ENCODE measurements around the gene EXOC3.
"Not testable (repeated sequence)": the region's sequence is repeated elsewhere in the genome, so short reads cannot be mapped to it uniquely, and the experiment has no call there.

Gene EXOC3

DNA sequence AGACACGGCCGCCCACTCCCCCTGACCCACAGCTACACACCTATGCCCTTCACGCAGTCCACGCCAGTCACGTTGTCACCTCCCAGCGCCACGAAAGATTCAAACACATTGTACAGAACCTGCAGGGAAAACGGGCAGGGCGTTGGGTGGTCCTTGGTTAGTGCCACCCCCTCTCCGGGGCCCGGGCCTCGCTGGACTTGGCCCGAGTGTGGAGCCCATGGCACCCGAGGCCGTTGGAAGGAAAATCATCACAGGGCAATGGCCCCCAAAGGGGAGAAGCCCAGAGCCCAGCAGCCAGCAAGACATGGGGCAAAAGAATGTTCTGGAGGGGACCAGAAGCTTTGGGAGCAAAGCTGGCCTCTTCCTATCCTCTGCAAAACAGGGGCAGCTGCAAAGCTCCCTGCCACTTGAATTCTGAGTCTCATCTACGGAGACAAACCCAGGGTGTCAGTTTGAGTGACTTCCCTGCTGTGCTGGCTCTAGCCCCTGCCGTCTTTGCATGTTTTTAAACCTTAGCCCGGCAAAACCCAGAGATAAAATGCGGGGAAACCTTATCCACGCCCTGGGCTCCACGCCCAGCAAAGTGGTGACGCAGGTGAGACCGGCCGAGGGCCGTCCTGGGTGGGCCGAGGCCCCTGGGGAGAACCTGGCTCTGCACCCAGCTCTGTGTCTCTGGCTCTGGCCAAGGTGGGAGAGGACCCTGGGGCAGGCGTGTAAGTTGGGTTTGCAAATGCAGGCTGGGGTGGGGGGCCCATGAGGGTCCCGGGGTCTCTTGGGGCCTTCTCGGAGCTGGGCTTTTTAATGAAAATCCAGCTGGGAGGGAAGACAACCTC, 42.4 kb downstream of the EXOC3 start:
- Histone ChIP-seq H3K9ac (ENCODE audit: low read depth, low read length) (no peak overlapping the region), H3K4me3 (ENCODE audit: low read depth, low read length) (no peak overlapping the region), H3K36me3 (ENCODE audit: control insufficient read depth, insufficient read depth, low read length) (no peaks in the 10 kb centered on the region), H3K4me1 (ENCODE audit: control insufficient read depth, insufficient read depth, low read length) (no peaks in the 10 kb centered on the region), H3K27me3 (ENCODE audit: control insufficient read depth, insufficient read depth, low read length) (no peaks in the 10 kb centered on the region), H3K9me3 (ENCODE audit: control insufficient read depth, insufficient read depth, low read length) (no peaks in the 10 kb centered on the region)

DNA sequence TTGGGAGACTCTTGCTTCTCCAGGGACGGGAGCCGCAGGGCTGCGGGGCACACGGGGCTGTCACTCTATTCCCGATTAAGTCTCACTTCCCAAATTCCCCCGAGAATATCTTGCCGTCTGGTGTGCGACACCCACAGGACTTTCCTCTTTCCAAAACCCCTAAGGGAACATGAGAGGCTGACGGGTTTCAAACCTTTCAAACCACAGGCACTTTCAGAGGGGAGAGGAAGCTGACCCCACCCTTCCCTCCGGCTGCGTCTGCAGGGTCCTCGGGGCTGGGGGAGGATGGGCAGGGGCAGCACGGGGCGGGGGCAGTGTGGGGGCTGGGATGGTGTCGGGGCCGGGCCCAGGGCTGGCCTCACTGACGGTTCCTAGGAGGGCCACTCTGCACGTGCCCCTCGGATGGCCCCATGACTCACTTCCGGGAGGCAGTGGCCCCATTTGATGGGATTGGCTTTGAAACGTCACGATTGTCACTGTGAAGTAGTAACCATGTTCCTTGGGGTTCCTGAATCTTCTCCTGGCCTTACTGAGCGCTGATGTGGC, 43.0 kb downstream of the EXOC3 start:
- Histone ChIP-seq H3K4me1 (ENCODE audit: control insufficient read depth, insufficient read depth, low read length) (no peaks in the 10 kb centered on the region), H3K9ac (ENCODE audit: low read depth, low read length) (no peak overlapping the region), H3K36me3 (ENCODE audit: control insufficient read depth, insufficient read depth, low read length) (no peaks in the 10 kb centered on the region), H3K4me3 (ENCODE audit: low read depth, low read length) (no peak overlapping the region), H3K27me3 (ENCODE audit: control insufficient read depth, insufficient read depth, low read length) (no peaks in the 10 kb centered on the region), H3K9me3 (ENCODE audit: control insufficient read depth, insufficient read depth, low read length) (no peaks in the 10 kb centered on the region)

DNA sequence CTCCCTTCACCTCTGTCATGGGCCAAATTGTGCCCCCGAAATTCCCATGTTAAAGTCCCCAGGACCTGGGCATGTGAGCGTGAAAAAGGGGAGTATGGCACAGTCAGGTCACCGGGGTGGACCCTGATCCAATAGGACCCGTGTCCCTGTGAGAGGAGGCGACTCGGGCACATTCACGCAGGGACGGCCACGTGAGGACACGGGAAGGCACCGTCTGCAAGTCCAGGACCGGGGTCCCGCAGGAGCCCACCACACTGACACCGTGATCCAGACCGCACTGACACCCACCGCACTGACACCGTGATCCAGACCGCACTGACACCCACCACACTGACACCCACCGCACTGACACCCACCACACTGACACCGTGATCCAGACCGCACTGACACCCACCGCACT, 43.6 kb downstream of the EXOC3 start:
- not testable (repeated sequence) for H3K27me3 ChIP-seq (ENCODE audit: control insufficient read depth, insufficient read depth, low read length); H3K9ac ChIP-seq (ENCODE audit: low read depth, low read length); H3K36me3 ChIP-seq (ENCODE audit: control insufficient read depth, insufficient read depth, low read length); H3K4me1 ChIP-seq (ENCODE audit: control insufficient read depth, insufficient read depth, low read length); H3K9me3 ChIP-seq (ENCODE audit: control insufficient read depth, insufficient read depth, low read length); H3K4me3 ChIP-seq (ENCODE audit: low read depth, low read length)

DNA sequence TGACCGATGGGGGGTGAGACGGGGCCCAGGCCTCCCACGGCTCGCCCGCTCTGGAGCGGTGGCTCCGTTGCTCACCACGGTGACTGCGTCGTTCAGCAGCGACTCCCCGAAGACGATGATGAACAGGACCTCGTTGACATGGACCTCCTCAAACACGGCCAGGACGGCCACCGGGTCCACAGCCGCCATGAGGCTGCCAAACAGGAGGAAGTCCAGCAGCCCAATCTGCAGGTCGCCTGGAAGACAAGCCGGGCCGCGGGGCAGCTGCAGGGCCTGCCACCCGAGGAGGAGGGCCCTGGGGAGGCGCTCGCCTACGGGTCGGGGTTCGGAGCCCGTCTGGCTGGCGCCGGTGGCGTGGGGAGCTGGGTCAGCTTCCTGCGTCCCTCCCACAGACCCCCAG, 45.3 kb downstream of the EXOC3 start:
- H3K4me3 ChIP-seq (ENCODE audit: low read depth, low read length), result no peak overlapping the region
- H3K4me1 ChIP-seq (ENCODE audit: control insufficient read depth, insufficient read depth, low read length), result no peaks in the 10 kb centered on the region
- H3K9ac ChIP-seq (ENCODE audit: low read depth, low read length), result no peak overlapping the region
- H3K9me3 ChIP-seq (ENCODE audit: control insufficient read depth, insufficient read depth, low read length), result no peaks in the 10 kb centered on the region
- no peaks in the 10 kb centered on the region for H3K36me3 ChIP-seq (ENCODE audit: control insufficient read depth, insufficient read depth, low read length)
- H3K27me3 ChIP-seq (ENCODE audit: control insufficient read depth, insufficient read depth, low read length), result no peaks in the 10 kb centered on the region

DNA sequence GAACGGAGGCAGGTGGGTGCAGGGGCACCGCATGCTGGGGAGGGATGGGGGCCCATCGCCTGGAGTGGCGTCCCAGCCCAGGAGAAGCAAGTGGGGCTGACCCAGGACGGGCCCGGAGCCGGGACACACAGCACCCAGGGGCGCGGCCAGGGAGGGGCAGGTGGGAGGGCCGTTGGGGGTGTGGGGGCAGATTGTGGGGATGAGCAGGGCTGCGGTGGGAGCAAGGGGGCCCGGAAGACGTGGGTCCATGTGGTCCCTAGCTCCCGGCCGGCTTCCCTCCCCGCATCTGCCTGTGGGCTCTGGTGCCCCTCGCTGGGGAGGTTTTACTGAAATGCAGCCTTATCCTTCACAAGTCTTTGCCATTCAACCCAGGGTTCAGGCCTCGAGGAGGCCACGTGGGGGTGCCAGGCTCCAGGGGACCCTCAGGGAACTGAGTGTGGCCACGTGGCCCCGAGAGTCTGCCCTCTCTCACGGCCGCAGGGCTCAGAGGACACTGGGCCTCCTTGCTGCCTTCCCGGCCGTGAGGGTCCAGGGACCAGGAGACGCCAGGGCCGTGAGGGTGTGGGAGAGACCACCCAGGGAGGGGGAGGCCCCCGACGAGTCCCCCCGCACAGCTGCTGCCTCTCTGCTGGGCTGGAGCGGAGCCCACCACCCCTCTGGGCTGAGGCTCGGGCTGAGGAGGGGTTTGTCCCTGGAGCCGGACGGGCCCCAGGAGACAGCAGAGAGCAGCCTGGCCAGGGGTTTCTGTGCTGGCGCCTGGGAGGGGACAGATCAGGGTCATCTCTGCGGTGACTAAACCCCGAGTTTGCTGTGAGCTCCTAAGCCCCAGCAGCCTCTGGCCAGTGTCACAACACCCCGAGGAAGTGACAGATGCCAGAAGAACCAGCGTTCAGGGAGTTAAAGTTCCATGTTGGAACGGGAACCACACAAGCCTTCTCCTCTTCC, 46.0 kb downstream of the EXOC3 start:
- no peaks in the 10 kb centered on the region for H3K27me3 ChIP-seq (ENCODE audit: control insufficient read depth, insufficient read depth, low read length)
- H3K9me3 ChIP-seq (ENCODE audit: control insufficient read depth, insufficient read depth, low read length), result no peaks in the 10 kb centered on the region
- no peak overlapping the region for H3K4me3 ChIP-seq (ENCODE audit: low read depth, low read length)
- H3K4me1 ChIP-seq (ENCODE audit: control insufficient read depth, insufficient read depth, low read length), result no peaks in the 10 kb centered on the region
- H3K36me3 ChIP-seq (ENCODE audit: control insufficient read depth, insufficient read depth, low read length), result no peaks in the 10 kb centered on the region
- no peak overlapping the region for H3K9ac ChIP-seq (ENCODE audit: low read depth, low read length)

DNA sequence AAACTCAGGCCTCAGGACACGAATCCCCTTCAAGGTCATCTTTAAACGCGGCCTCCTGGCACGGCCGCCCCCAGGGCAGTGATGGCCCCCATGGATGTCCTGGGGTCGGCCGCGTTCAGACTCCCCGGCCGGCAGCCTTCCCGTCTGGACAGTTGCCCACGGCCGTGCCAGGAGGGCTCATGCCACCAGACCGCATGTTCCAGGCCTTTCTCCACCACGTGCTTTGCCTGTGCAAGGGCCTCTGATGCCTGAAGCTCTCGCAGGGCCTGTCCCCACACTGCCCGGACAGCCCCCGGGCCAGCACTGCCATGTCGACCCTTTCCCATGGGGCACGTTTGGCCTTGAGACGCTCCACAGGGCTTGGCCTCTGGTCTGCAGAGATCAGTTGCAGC, 46.7 kb downstream of the EXOC3 start:
- peaks cover under 1% of the 10 kb centered on the region for H3K27me3 ChIP-seq (ENCODE audit: control insufficient read depth, insufficient read depth, low read length)
- H3K36me3 ChIP-seq (ENCODE audit: control insufficient read depth, insufficient read depth, low read length), result no peaks in the 10 kb centered on the region
- no peak overlapping the region for H3K9ac ChIP-seq (ENCODE audit: low read depth, low read length)
- no peaks in the 10 kb centered on the region for H3K9me3 ChIP-seq (ENCODE audit: control insufficient read depth, insufficient read depth, low read length)
- no peak overlapping the region for H3K4me3 ChIP-seq (ENCODE audit: low read depth, low read length)
- H3K4me1 ChIP-seq (ENCODE audit: control insufficient read depth, insufficient read depth, low read length), result no peaks in the 10 kb centered on the region

DNA sequence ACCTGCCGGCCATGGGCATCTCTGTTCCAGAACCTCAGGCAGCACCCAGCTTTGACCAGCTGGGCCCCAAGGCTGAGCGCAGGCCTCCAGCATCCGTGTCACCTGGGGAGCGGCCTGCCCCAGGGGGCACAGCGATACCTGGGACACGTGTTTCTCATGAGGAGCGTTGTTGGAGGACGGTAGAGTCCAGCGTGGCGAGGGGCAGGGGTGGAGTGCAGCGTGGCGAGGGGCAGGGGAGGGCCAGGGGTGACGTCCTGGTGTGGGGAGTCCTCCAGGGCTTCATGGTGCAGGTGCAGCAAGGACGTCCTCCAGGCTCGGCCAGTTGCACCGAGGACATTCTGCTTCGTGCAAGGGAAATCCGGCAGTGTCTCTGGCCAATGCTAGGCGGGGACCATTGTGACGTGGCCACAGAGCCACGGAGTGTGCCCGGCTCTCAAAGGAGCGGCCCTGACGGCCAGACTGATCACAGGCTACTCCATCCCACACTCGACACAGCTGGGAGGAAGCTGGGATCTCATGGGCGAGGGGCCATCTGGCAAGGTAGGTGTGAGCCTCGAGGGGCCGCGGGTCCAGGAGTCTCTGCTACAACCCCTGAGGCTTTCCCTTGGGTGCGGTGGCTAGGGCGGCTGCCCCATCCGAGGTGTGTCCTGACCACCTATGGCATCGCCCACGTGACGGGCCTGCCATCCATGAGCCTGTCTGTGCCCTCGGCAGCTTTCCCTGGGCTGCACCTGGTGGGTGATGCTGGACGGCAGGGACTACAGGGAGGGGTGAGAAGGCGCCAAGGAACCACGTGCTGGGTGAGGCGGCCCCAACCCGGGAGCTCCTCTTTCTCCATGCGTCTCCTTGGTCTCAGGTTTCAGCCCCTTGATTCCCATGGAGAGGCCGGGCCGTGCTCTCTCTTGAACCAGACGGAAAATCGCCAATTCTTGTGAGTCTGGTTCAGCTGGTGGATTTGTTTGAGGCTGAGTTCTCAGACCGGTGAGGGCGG, 47.4 kb downstream of the EXOC3 start:
- no peaks in the 10 kb centered on the region for H3K36me3 ChIP-seq (ENCODE audit: control insufficient read depth, insufficient read depth, low read length)
- no peaks in the 10 kb centered on the region for H3K4me1 ChIP-seq (ENCODE audit: control insufficient read depth, insufficient read depth, low read length)
- H3K9me3 ChIP-seq (ENCODE audit: control insufficient read depth, insufficient read depth, low read length), result no peaks in the 10 kb centered on the region
- H3K9ac ChIP-seq (ENCODE audit: low read depth, low read length), result no peak overlapping the region
- peaks cover 2% of the 10 kb centered on the region for H3K27me3 ChIP-seq (ENCODE audit: control insufficient read depth, insufficient read depth, low read length)
- H3K4me3 ChIP-seq (ENCODE audit: low read depth, low read length), result no peak overlapping the region

DNA sequence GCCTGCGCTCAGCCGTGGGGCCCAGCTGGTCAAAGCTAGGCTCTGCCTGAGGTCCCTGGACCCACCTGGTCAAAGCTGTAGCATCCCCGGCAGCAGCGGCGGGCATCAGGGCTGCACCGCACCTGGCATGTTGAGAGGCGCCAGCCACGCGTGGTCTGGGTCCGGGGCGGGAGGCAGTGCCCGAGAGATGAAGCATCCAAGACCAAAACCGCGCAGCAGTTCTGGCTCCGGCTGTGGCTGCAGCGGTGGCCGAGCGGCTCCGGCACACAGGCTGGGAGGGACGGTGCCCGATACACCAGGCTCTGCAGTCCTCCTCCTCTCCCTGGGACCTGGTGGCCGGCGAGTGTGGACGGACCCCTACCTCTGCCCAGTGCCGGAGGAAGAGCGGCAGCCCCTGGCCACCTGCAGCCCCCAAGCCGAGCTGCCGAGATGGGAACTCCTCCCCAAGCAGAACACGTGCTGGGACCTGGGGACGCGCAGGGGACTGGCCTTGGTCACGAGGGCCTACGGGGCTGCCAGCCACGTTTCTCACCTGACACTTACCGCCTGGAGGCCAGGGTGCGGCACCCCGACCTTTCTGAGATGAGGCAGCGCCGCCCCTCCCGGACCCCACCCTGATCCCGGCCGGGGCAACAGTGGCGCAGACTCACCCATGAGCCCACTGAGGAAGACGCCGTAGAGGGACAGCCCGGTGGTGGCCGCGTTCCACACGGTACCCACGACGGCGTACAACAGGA, 48.3 kb downstream of the EXOC3 start:
- peaks cover 7% of the 10 kb centered on the region for H3K27me3 ChIP-seq (ENCODE audit: control insufficient read depth, insufficient read depth, low read length)
- no peaks in the 10 kb centered on the region for H3K4me1 ChIP-seq (ENCODE audit: control insufficient read depth, insufficient read depth, low read length)
- H3K36me3 ChIP-seq (ENCODE audit: control insufficient read depth, insufficient read depth, low read length), result no peaks in the 10 kb centered on the region
- H3K4me3 ChIP-seq (ENCODE audit: low read depth, low read length), result no peak overlapping the region
- H3K9me3 ChIP-seq (ENCODE audit: control insufficient read depth, insufficient read depth, low read length), result no peaks in the 10 kb centered on the region
- no peak overlapping the region for H3K9ac ChIP-seq (ENCODE audit: low read depth, low read length)

DNA sequence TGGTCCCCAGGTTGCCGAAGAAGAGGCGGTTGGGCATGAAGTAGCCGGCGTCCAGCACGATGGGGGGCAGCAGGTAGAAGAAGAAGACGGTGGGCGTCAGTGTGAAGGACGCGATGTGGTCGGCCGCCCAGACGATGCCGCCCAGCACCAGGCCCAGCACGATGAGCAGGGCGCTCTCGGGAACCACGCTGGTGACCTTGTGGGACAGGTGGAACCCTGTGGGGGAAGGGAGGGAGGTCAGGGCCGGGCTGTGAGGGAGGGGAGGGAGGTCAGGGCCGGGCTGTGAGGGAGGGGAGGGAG, 48.8 kb downstream of the EXOC3 start:
- Histone ChIP-seq H3K4me1 (ENCODE audit: control insufficient read depth, insufficient read depth, low read length) (no peaks in the 10 kb centered on the region), H3K4me3 (ENCODE audit: low read depth, low read length) (no peak overlapping the region), H3K9ac (ENCODE audit: low read depth, low read length) (no peak overlapping the region), H3K9me3 (ENCODE audit: control insufficient read depth, insufficient read depth, low read length) (no peaks in the 10 kb centered on the region), H3K36me3 (ENCODE audit: control insufficient read depth, insufficient read depth, low read length) (no peaks in the 10 kb centered on the region), H3K27me3 (ENCODE audit: control insufficient read depth, insufficient read depth, low read length) (peaks cover 9% of the 10 kb centered on the region)

DNA sequence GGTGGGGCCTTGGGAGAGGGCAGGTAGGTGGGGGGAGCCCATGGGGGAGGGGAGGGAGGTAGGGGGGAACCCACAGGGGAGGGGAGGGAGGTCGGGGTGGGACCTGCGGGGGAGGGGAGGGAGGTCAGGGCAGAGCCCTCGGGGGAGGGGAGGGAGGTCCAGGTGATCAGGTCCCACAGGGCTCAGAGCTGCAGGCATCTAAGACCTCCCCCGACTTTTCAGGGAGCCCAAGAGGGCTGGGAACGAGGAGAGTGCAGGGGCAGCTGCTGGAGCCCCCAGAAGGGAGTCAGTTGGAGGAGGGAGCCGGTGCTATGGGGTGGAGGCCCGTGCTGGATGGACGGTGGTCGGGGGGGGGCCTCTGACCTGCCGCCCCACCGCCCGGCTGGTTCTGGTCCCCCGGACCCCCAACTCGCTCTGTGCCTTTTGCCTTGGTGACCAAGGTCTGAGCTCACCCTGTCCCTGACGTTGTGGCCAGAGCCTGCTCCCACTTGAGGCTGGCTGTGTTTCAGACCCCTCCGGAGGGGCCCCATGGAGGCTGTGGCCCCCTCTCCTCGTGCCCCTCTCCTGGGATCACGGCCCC, 49.4 kb downstream of the EXOC3 start:
- H3K9me3 ChIP-seq (ENCODE audit: control insufficient read depth, insufficient read depth, low read length), result no peaks in the 10 kb centered on the region
- no peak overlapping the region for H3K4me3 ChIP-seq (ENCODE audit: low read depth, low read length)
- no peak overlapping the region for H3K9ac ChIP-seq (ENCODE audit: low read depth, low read length)
- peaks cover 9% of the 10 kb centered on the region for H3K27me3 ChIP-seq (ENCODE audit: control insufficient read depth, insufficient read depth, low read length)
- no peaks in the 10 kb centered on the region for H3K4me1 ChIP-seq (ENCODE audit: control insufficient read depth, insufficient read depth, low read length)
- H3K36me3 ChIP-seq (ENCODE audit: control insufficient read depth, insufficient read depth, low read length), result no peaks in the 10 kb centered on the region
